Activated B cell treated with CpG ODN at 0.5 μM for 24 hours (primary cell): ENCODE results near the gene GRM8. TPM values are rescaled to one million over a fixed set of nuclear protein-coding genes. Genes with fewer than 3 reads are reported as not detected.

Experiments
- ATAC-seq: fragments of 200-7000 bp; cut with Tn5 transposase; one replicate; pipeline ENCODE4 v1.10.0; 2021; ENCODE audit warnings: low read depth, mild to moderate bottlenecking, moderate library complexity
- CTCF ChIA-PET: fragments of 350-600 bp; sonication (Branson Sonifier 250); formaldehyde crosslinking; loops from one replicate; lab custom pipeline; 2021; ENCODE audit warnings: antibody characterized with exemption; lab: Charles Lee
- POLR2A ChIA-PET: fragments of 350-600 bp; sonication (Branson Sonifier 250); formaldehyde crosslinking; loops from one replicate; lab custom pipeline; 2021; ENCODE audit warnings: antibody characterized with exemption; lab: Charles Lee
- DNase-seq: peaks from one replicate; pipeline ENCODE4 v3.0.0; 2022
- H3K27ac Mint-ChIP-seq: one replicate; pipeline ENCODE4 v1.8.0; 2020; ENCODE audit warnings: mixed read lengths
- H3K27me3 Mint-ChIP-seq: one replicate; pipeline ENCODE4 v1.8.0; 2021; ENCODE audit warnings: mixed read lengths
- H3K36me3 Mint-ChIP-seq: one replicate; pipeline ENCODE4 v1.8.0; 2021; ENCODE audit warnings: low read depth, mixed read lengths
- H3K4me1 Mint-ChIP-seq: one replicate; pipeline ENCODE4 v1.8.0; 2021; ENCODE audit warnings: mixed read lengths
- H3K4me3 Mint-ChIP-seq: one replicate; pipeline ENCODE4 v1.8.0; 2020; ENCODE audit warnings: mild to moderate bottlenecking, mixed read lengths
- H3K9me3 Mint-ChIP-seq: one replicate; pipeline ENCODE4 v1.8.0; 2020; ENCODE audit warnings: mixed read lengths
- CTCF ChIP-seq: fragments of 200-600 bp; IDR thresholded peaks from one replicate; pipeline ENCODE4 v1.8.0; 2022; ENCODE audit warnings: antibody characterized with exemption, mild to moderate bottlenecking
- intact Hi-C: fragments of 100-400 bp; cut with micrococcal nuclease; formaldehyde crosslinking; loops from one replicate; pipeline ENCODE4 v1.15.1; 2024
- total RNA-seq: library from RNA; stranded (reverse); gene quantifications from 2 replicates; pipeline ENCODE4 v1.2.3, GENCODE V29; 2022

The GRM8 gene
- total RNA-seq, 1 donor from 2014 or later: not detected

DNA sequence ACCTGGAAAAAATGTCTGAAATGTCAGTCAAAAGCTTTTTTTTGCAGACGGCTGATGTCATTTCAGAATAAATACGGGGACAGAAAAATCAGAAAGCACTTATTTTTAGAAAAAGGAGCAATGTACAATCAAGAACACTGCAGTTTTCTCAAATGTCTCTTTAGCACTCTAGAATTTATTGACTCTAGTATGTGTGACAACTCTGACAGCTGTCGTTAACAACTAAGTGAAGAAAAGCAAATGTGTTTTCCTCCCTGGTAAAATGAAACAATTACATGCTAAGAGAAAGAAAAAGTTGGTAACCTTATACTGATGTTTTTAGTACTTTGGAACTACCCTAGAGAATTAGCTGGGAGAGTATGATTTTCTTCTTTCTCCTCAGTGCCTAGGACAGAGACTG, 497.4 kb downstream of the GRM8 start:
- ATAC-seq: no peak
- CTCF ChIA-PET: no interaction called here

GRCh38 chr7:126750207-126750911, 502.4 kb downstream of the GRM8 start:
- no peak for TF ChIP-seq CTCF
- ATAC-seq: no peak
- ChIA-PET CTCF (no interaction called here), POLR2A (no interaction called here)
- no peaks in the 10 kb centered on the region for H3K4me1 Mint-ChIP-seq
- H3K27me3 Mint-ChIP-seq: no peaks in the 10 kb centered on the region
- no peak for DNase-seq
- intact Hi-C loops: no loop called here
- H3K9me3 Mint-ChIP-seq: no peaks in the 10 kb centered on the region
- H3K36me3 Mint-ChIP-seq: no peaks in the 10 kb centered on the region
- H3K27ac Mint-ChIP-seq: no peak overlapping the region
- no peak overlapping the region for H3K4me3 Mint-ChIP-seq

More for the DNA sequence above, 497.4 kb downstream of the GRM8 start:
- TF ChIP-seq CTCF: no peak
- H3K27me3 Mint-ChIP-seq: no peaks in the 10 kb centered on the region
- H3K27ac Mint-ChIP-seq: no peak overlapping the region
- H3K4me1 Mint-ChIP-seq: no peaks in the 10 kb centered on the region
- H3K4me3 Mint-ChIP-seq: no peak overlapping the region
- POLR2A ChIA-PET: no interaction called here
- intact Hi-C loops: no loop called here
- DNase-seq: no peak
- H3K36me3 Mint-ChIP-seq: no peaks in the 10 kb centered on the region
- H3K9me3 Mint-ChIP-seq: no peaks in the 10 kb centered on the region

DNA sequence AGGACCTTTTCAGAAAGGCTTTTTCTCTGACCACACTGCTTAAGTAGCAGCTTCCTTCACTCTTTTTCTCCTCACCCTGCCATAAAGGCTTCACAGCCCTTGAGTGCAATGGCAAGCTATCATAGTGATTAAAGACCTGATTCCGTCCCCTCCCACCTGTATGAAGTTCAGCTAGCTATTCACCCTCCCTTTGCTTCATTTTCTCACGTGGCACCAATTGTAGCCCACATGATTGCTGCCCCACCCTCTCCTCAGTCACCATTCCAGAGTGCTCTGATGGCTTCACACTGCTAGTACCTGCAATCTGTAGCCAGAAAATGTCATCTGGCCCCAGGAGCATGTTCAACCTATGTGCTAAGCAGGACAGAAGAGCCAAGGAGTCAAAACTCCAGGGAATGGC, 523.8 kb downstream of the GRM8 start:
- Mint-ChIP-seq H3K27me3 (no peaks in the 10 kb centered on the region), H3K4me3 (no peak overlapping the region), H3K9me3 (no peaks in the 10 kb centered on the region), H3K4me1 (no peaks in the 10 kb centered on the region), H3K36me3 (no peaks in the 10 kb centered on the region), H3K27ac (no peak overlapping the region)
- no peak for TF ChIP-seq CTCF
- ATAC-seq (no peak), DNase-seq (no peak)
- ChIA-PET POLR2A (no interaction called here), CTCF (no interaction called here)
- intact Hi-C loops: no loop called here

GRCh38 chr7:126727930-126728391, 524.8 kb downstream of the GRM8 start:
- ATAC-seq (no peak), DNase-seq (no peak)
- ChIA-PET CTCF (no interaction called here), POLR2A (no interaction called here)
- Mint-ChIP-seq H3K36me3 (no peaks in the 10 kb centered on the region), H3K4me3 (no peak overlapping the region), H3K4me1 (no peaks in the 10 kb centered on the region), H3K27me3 (no peaks in the 10 kb centered on the region), H3K9me3 (no peaks in the 10 kb centered on the region), H3K27ac (no peak overlapping the region)
- no peak for TF ChIP-seq CTCF
- intact Hi-C loops: no loop called here

DNA sequence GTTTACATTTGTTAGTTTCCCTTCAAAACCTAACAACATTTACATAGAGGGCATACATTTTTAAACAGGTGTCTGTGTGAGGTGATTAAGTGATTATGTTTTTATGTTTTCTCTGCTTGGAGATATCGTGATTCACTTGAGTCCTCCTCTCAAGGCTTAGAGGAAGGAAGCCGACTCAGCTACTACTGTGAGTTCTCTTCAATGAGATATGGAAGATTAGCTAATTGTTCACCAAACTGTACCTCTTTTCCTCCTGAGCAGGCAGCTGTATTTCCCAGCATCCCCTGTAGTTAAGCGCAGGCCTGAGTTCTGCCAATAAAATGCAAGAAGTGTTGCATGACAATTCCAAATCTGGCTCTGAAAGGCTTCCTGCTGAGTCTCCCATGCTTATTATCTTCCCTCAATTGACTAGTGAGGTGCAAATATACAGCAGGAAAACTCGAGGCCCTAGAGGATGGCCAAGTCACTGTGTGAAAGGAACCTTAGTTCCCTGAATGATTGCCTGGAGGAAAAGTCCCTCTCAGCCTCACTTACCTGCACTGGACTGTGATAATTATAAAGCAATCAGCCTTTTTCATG, 528.7 kb downstream of the GRM8 start:
- DNase-seq (no peak), ATAC-seq (no peak)
- intact Hi-C loops: no loop called here
- no peaks in the 10 kb centered on the region for H3K4me1 Mint-ChIP-seq
- H3K27ac Mint-ChIP-seq: no peak overlapping the region
- H3K4me3 Mint-ChIP-seq: no peak overlapping the region
- CTCF ChIA-PET: no interaction called here
- no peaks in the 10 kb centered on the region for H3K36me3 Mint-ChIP-seq
- no peaks in the 10 kb centered on the region for H3K9me3 Mint-ChIP-seq
- POLR2A ChIA-PET: no interaction called here
- no peaks in the 10 kb centered on the region for H3K27me3 Mint-ChIP-seq
- no peak for TF ChIP-seq CTCF
